HCT116 (cell line): ENCODE data around the gene TTLL5. TPM values are rescaled to one million over a fixed set of nuclear protein-coding genes. Genes with fewer than 3 reads are reported as not detected.

Experiments
- ATAC-seq: fragments of 200-7000 bp; cut with Tn5 transposase; 2 replicates; pipeline ENCODE4 v1.9.1; 2020; ENCODE audit warnings: mild to moderate bottlenecking, moderate library complexity
- BruUV-seq: library from RNA; stranded (reverse); fragments of 400-500 nt; replicated peaks from 2 replicates; lab custom pipeline; 2021; lab: Mats Ljungman, UMichigan
- CTCF ChIA-PET: fragments of 300-600 bp; sonication (Branson Sonifier 250); formaldehyde crosslinking; loops from one replicate; lab custom pipeline; 2021; ENCODE audit warnings: antibody characterized with exemption; lab: Charles Lee
- POLR2A ChIA-PET: fragments of 300-600, 350-600 bp; sonication (Branson Sonifier 250); formaldehyde crosslinking; loops from one replicate; lab custom pipeline; 2021; ENCODE audit warnings: antibody characterized with exemption; lab: Charles Lee
- RAD21 ChIA-PET, 2 experiments: fragments of 300-600 bp; sonication (Branson Sonifier 250); formaldehyde crosslinking; loops; one replicate each; lab custom pipeline; 2023; ENCODE audit warnings: low total read pairs in 2 of 2; ENCODE audit not compliant: uncharacterized antibody in 2 of 2, unreplicated experiment in 2 of 2, low non-redundant PET in 1 of 2; lab: Charles Lee
- DNase-seq: peaks from one replicate; pipeline ENCODE4 v3.0.0-alpha.2; 2010; ENCODE audit warnings: low read depth, low spot score
- H2AFZ ChIP-seq: fragments of 200-600 bp; shearing (Covaris generic), sonication (generic); 2 replicates; pipeline ENCODE4 v1.6.1; 2017; ENCODE audit warnings: low read depth, mixed run types, mixed read lengths, antibody characterized with exemption, low read length; ENCODE audit not compliant: poor library complexity, severe bottlenecking
- H3K27ac ChIP-seq: 2 replicates; pipeline ENCODE4 v1.5.1; 2012; ENCODE audit warnings: low read depth, low read length
- H3K27me3 ChIP-seq: fragments of 200-600 bp; sonication (generic); 2 replicates; pipeline ENCODE4 v1.6.1; 2016; ENCODE audit warnings: mixed run types, low read length, mixed read lengths; ENCODE audit not compliant: insufficient read depth
- H3K36me3 ChIP-seq, 2 experiments: fragments of 200-500 bp in 1 of 2; fragments of 200-600 bp in 1 of 2; sonication (Bioruptor generic) in 1 of 2; sonication (generic) in 1 of 2; 2 replicates each; pipeline versions ENCODE4 v1.5.1 to v1.6.1; 2014 to 2016; ENCODE audit warnings: low read length in 2 of 2, inconsistent platforms in 1 of 2, mixed read lengths in 1 of 2, mixed run types in 1 of 2; ENCODE audit not compliant: insufficient read depth in 2 of 2, control insufficient read depth in 1 of 2
- H3K4me1 ChIP-seq, 2 experiments: fragments of 200-600 bp in 1 of 2; sonication (generic) in 1 of 2; 2 replicates each; pipeline versions ENCODE4 v1.5.1 to v1.6.1; 2012 to 2017; ENCODE audit warnings: low read length in 2 of 2, inconsistent platforms in 1 of 2, mild to moderate bottlenecking in 1 of 2, mixed read lengths in 1 of 2, mixed run types in 1 of 2, moderate library complexity in 1 of 2; ENCODE audit not compliant: insufficient read depth in 2 of 2, control insufficient read depth in 1 of 2
- H3K4me2 ChIP-seq: fragments of 200-600 bp; sonication (generic); 2 replicates; pipeline ENCODE4 v1.6.1; 2017; ENCODE audit warnings: mixed run types, low read length, mixed read lengths
- H3K4me3 ChIP-seq, 2 experiments: fragments of 200-600 bp in 1 of 2; sonication (generic) in 1 of 2; replicated peaks in 1 of 2; 2 replicates each; pipeline ENCODE4 v1.5.1; 2011 to 2016; ENCODE audit warnings: low read length in 2 of 2, control low read depth in 1 of 2, low read depth in 1 of 2, mild to moderate bottlenecking in 1 of 2, mixed read lengths in 1 of 2, mixed run types in 1 of 2
- H3K79me2 ChIP-seq: fragments of 200-600 bp; sonication (generic); 2 replicates; pipeline ENCODE4 v1.6.1; 2017; ENCODE audit warnings: mild to moderate bottlenecking, mixed run types, low read length, moderate library complexity, mixed read lengths; ENCODE audit not compliant: insufficient read depth
- H3K9ac ChIP-seq: fragments of 200-600 bp; sonication (generic); 2 replicates; pipeline ENCODE4 v1.6.1; 2016; ENCODE audit warnings: low read length, mixed read lengths
- H3K9me2 ChIP-seq: fragments of 200-600 bp; sonication (generic), shearing (Covaris generic); 2 replicates; pipeline ENCODE4 v1.6.1; 2017; ENCODE audit warnings: mixed run types, mild to moderate bottlenecking, moderate library complexity; ENCODE audit not compliant: insufficient read depth
- H3K9me3 ChIP-seq, 2 experiments: fragments of 200-500 bp in 1 of 2; fragments of 200-600 bp in 1 of 2; sonication (Bioruptor generic) in 1 of 2; sonication (generic) in 1 of 2; 2 replicates each; pipeline ENCODE4 v1.6.1; 2014 to 2017; ENCODE audit warnings: low read length in 2 of 2, mixed read lengths in 2 of 2, inconsistent platforms in 1 of 2, low read depth in 1 of 2, mild to moderate bottlenecking in 1 of 2, mixed run types in 1 of 2, moderate library complexity in 1 of 2; ENCODE audit not compliant: control insufficient read depth in 1 of 2, insufficient read depth in 1 of 2
- H4K20me1 ChIP-seq: fragments of 200-600 bp; sonication (generic), shearing (Covaris generic); 2 replicates; pipeline ENCODE4 v1.6.1; 2017; ENCODE audit warnings: mixed run types, mild to moderate bottlenecking, moderate library complexity; ENCODE audit not compliant: insufficient read depth
- CTCF ChIP-seq, 3 experiments: fragments of 200-600 bp in 1 of 3; sonication (generic) in 1 of 3; IDR thresholded peaks in 2 of 3; conservative IDR thresholded peaks in 1 of 3; 2 replicates each; pipeline ENCODE4 v1.5.1; 2012 to 2017; ENCODE audit warnings: low read depth in 2 of 3, low read length in 2 of 3, antibody characterized with exemption in 1 of 3, borderline replicate concordance in 1 of 3, control low read depth in 1 of 3, mild to moderate bottlenecking in 1 of 3, mixed read lengths in 1 of 3, mixed run types in 1 of 3, moderate library complexity in 1 of 3; ENCODE audit not compliant: insufficient read depth in 1 of 3
- EGR1 ChIP-seq: IDR thresholded peaks from 2 replicates; pipeline ENCODE4 v1.6.1; 2012; ENCODE audit warnings: low read depth
- ELF1 ChIP-seq: IDR thresholded peaks from 2 replicates; pipeline ENCODE4 v1.6.1; 2012; ENCODE audit warnings: low read depth, borderline replicate concordance
- EZH2 ChIP-seq: fragments of 200-600 bp; sonication (generic); IDR thresholded peaks from 2 replicates; pipeline ENCODE4 v1.6.1; 2017; ENCODE audit warnings: antibody characterized with exemption, mixed run types
- EZH2phosphoT487 ChIP-seq: fragments of 200-600 bp; IDR thresholded peaks from 2 replicates; pipeline ENCODE4 v1.6.1; 2018; ENCODE audit warnings: antibody characterized with exemption, borderline replicate concordance
- FOSL1 ChIP-seq: IDR thresholded peaks from 2 replicates; pipeline ENCODE4 v1.6.1; 2012; ENCODE audit warnings: low read depth
- JUND ChIP-seq: IDR thresholded peaks from 2 replicates; pipeline ENCODE4 v1.6.1; 2012
- MAX ChIP-seq: IDR thresholded peaks from 2 replicates; pipeline ENCODE4 v1.6.1; 2012
- POLR2A ChIP-seq: IDR thresholded peaks from 2 replicates; pipeline ENCODE4 v1.7.0; 2011; ENCODE audit warnings: borderline replicate concordance; ENCODE audit not compliant: insufficient read depth, insufficient read length; ENCODE audit errors: extremely low read depth
- POLR2AphosphoS5 ChIP-seq: IDR thresholded peaks from 2 replicates; pipeline ENCODE4 v1.6.1; 2011; ENCODE audit warnings: mild to moderate bottlenecking, low read depth, low read length, moderate library complexity
- REST ChIP-seq: IDR thresholded peaks from 2 replicates; pipeline ENCODE4 v1.6.1; 2012; ENCODE audit warnings: low read depth
- SP1 ChIP-seq: IDR thresholded peaks from 2 replicates; pipeline ENCODE4 v1.6.1; 2012; ENCODE audit warnings: low read depth
- SRF ChIP-seq: IDR thresholded peaks from 2 replicates; pipeline ENCODE4 v1.6.1; 2012; ENCODE audit warnings: low read depth
- TCF7L2 ChIP-seq: IDR thresholded peaks from 2 replicates; pipeline ENCODE4 v1.7.0; 2011; ENCODE audit warnings: borderline replicate concordance, inconsistent platforms; ENCODE audit not compliant: insufficient read depth, insufficient read length; ENCODE audit errors: extremely low read depth
- ZFX ChIP-seq: fragments of 450-650 bp; IDR thresholded peaks from 2 replicates; pipeline ENCODE4 v1.6.1; 2017
- intact Hi-C: fragments of 100-400 bp; cut with micrococcal nuclease; formaldehyde crosslinking; loops from 2 replicates; pipeline ENCODE4 v1.10.0; 2022
- total RNA-seq: library from RNA; stranded (reverse); gene quantifications from one replicate; pipeline ENCODE4 v1.2.1, GENCODE V29; 2021; ENCODE audit not compliant: unreplicated experiment

The TTLL5 gene
- total RNA-seq, 1 experiment from 2014 or later = 26.2 TPM

GRCh38 chr14:75805646-75806045 lies 144.6 kb downstream of the TTLL5 start:
- Histone ChIP-seq H3K4me1 (no peaks in the 10 kb centered on the region), H3K36me3 (no peaks in the 10 kb centered on the region), H4K20me1 (no peaks in the 10 kb centered on the region), H3K27me3 (no peaks in the 10 kb centered on the region), H3K27ac (no peak overlapping the region), H3K9ac (no peak overlapping the region), H3K4me2 (no peak overlapping the region), H2AFZ (no peak overlapping the region), H3K9me3 (no peaks in the 10 kb centered on the region), H3K9me2 (no peaks in the 10 kb centered on the region), H3K4me3 (no peak overlapping the region), H3K79me2 (no peaks in the 10 kb centered on the region)
- ChIA-PET POLR2A (no interaction called here), RAD21 (no interaction called here), CTCF (no interaction called here)
- intact Hi-C loops = no loop called here
- DNase-seq (no peak), ATAC-seq (no peak)
- BruUV-seq = no TSS peak
- TF ChIP-seq SP1 (no peak), JUND (no peak), EZH2 (no peak), POLR2AphosphoS5 (no peak), CTCF (IDR thresholded peaks at IDR 0.05 in 2 of 3, conservative IDR thresholded peaks at IDR 0.05 in 1 of 3; ENCODE audit: borderline replicate concordance in 1 of 3, insufficient read depth in 1 of 3, low read depth in 2 of 3, low read length in 2 of 3) (no peak), ZFX (no peak), ELF1 (no peak), SRF (no peak), TCF7L2 (no peak), EZH2phosphoT487 (no peak), EGR1 (no peak), POLR2A (no peak), REST (no peak), FOSL1 (no peak), MAX (no peak)
